IPS-NIHi11 (cell line): Measurements from ENCODE around the gene PPP1R3C.

Experiments
- DNase-seq: peaks from one replicate; pipeline ENCODE4 v3.0.0; 2012; ENCODE audit warnings: mixed read lengths, low spot score

The PPP1R3C gene

GRCh38 chr10:91629715-91630549, 2.9 kb downstream of the PPP1R3C start:
- no peak for DNase-seq

- no peak for DNase-seq
Observed at GRCh38 chr10:91628383-91628782, 4.5 kb downstream of the PPP1R3C start.

DNA sequence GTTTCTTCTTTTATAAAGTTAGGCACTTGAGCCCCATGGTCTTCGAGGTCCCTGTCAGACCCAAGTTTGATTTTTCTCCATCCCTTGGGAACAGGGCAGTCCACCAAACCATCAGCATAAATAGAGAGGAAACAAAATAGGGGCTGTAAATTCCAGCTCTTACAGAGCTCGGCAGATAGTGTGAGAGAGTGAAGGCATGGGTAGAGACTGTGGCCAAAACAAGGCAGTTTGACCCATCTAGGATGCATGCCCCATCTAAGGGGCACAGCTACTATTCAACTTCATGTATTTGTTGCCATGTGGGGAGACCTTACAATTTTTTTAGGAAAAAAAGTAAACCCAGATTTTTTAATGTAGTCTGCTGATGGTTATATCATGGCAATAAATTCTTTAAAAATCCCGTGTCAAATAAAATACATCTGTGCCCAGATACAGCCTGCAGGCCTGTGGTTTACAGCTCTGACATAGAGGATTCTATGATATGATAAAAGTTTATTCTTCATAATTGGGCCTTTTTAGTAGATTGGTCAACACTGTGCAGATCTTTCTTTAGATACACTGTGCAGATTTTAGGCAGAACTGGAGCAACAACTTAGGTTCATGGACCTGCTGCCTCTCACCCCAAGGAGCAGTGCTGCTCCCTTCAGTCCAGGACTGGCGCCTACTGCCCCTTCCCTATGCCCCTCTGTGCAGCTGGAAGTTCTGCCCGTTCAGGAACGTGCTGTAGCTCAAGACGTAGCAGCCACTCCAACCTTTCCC, 5.3 kb downstream of the PPP1R3C start:
- no peak for DNase-seq

- DNase-seq: no peak
Observed at GRCh38 chr10:91626936-91627335, 5.9 kb downstream of the PPP1R3C start.

DNA sequence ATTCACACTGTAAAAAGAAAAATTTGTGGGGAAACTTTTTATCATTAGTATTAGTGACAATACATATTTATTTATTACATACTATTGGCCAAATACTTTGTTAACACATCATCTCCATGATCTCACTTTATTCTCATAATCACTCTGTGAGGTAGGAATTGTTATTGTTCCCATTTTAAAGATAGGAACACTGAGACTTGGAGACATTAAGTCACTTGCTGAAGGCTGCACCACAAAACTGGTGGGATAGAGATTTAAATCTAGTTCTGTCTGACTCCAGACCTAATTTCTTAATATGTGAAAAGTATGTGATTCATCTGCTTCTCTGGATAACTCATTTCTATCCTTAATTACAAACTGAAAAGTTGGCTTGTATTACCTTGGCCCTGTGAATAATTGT, 8.2 kb downstream of the PPP1R3C start:
- DNase-seq: no peak

DNA sequence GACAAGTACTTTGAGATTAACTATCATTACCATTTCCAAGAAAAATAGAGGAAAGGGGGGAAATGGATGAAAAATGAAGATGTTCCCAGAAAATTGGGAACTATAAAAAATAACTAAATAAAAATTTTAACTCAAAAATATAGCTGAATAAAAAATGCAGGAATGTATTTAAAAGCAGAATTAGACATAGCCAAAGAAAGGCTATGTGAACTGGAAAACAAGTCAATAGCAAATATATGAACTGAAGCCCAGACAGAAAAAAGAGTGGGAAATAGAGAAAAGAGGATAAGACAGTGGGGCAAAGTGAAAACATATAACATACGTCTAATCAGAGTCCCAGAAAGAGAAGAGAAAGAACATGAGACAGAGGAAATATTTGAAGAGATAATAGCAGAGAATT, 10.3 kb downstream of the PPP1R3C start:
- DNase-seq: no peak

DNA sequence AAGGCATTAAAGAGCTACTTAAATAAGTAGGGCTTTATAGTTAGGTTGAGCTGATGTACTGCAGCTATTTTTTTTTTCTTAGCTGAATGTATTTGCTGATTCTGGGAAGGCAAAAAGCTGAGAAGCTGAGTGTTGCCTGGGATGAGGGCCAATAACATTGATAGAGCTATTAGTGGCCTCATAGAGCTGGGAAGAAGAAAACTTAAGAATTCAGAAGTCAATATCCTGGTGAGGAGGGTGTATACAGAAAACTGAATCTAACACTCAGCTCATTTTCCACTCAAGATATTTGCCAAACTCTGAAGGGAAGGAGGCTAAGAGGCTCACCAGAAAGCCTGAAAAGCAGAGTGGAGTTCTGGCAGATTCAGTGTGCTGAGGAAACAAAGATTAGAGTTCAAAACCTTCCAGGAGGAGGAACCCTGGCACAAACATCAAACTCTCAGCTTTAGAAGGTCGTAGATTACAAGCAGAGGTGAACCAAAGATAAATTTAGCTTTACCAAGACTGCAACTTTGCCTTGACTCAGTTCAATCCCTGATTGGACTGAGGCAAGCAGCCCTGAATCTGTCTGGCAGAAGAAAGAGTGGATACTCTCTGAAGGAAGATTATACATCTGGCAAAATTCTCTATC, 11.3 kb downstream of the PPP1R3C start:
- DNase-seq: no peak

GRCh38 chr10:91617072-91617609, 15.7 kb downstream of the PPP1R3C start:
- DNase-seq: no peak

- no peak for DNase-seq
Observed at GRCh38 chr10:91616137-91616536, 16.7 kb downstream of the PPP1R3C start.

DNA sequence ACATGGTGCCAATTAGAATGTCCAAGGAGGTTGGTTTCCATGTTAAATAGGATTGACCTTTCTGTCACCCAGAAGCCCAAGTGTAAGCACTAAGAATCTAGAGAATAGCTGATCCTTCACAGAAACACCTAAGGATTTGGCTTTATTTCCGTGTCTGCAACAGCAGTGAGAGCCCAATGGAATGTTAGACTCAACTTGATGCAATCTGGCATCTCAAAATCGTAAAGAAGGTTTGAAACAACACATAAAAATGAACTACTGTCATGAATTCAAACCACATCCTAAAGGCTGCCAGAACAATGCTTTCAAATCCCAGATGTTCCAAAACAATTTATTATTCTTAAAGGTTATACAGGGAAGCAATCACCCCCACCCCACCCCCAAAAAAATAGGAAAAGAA, 18.6 kb downstream of the PPP1R3C start:
- DNase-seq: no peak

DNA sequence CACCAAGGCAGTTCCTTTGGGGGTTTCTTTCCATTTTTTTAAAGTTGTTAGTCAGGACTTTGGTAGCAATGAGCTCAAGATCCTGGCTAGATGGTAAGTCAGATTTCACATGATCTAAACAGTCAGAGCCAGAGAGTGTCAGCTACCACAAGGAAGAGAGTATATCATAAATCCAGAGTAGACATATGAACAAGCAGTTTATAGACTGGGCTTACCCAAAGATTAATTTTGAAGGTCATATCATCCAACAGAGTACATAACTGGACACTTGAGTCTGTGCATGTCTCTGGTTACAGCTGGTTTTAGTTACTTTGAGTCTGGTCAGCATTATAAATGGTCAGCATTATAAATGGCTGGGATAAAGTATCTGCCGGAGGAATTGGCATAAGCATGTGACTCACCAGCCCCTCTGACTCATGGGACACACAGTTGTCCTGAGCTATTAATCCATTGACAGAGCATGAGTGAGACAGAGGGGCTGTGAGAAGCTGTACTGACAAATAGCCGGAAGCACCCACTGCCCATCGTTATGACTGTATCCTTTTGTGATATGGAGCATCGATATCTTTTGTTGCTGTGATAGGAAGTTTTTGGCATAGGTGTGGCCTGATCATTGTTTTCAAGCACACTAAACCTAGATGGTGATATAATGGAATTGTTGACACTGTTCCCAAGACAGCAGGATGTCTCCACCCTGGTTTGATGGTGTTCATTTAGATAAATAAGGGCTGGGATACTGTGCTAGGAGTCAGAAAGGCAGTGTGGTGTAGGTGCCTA, 19.3 kb downstream of the PPP1R3C start:
- no peak for DNase-seq

GRCh38 chr10:91610919-91611318, 22.0 kb downstream of the PPP1R3C start:
- no peak for DNase-seq

DNA sequence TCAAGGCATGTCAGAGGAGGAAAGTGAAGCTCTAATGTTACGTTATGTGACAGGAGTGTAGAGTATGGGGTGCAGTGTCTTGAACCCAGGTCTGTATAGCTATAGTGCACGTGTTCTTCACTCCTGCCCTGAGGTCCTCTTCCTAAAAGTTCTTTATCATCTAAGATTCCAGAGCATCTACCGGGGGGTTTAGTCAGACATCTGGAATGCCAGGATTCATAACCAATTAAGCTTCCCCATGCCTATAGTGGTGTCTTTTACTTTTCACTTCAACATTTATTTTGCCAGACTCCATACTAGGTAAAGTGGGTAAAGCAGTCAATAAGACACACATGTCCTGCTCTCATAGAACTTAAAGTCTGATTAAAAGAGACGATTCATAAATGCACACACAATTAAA, 22.4 kb downstream of the PPP1R3C start:
- no peak for DNase-seq

GRCh38 chr10:91607646-91608403, 25.0 kb downstream of the PPP1R3C start:
- no peak for DNase-seq

- no peak for DNase-seq
Observed at GRCh38 chr10:91605968-91606367, 26.9 kb downstream of the PPP1R3C start.

DNA sequence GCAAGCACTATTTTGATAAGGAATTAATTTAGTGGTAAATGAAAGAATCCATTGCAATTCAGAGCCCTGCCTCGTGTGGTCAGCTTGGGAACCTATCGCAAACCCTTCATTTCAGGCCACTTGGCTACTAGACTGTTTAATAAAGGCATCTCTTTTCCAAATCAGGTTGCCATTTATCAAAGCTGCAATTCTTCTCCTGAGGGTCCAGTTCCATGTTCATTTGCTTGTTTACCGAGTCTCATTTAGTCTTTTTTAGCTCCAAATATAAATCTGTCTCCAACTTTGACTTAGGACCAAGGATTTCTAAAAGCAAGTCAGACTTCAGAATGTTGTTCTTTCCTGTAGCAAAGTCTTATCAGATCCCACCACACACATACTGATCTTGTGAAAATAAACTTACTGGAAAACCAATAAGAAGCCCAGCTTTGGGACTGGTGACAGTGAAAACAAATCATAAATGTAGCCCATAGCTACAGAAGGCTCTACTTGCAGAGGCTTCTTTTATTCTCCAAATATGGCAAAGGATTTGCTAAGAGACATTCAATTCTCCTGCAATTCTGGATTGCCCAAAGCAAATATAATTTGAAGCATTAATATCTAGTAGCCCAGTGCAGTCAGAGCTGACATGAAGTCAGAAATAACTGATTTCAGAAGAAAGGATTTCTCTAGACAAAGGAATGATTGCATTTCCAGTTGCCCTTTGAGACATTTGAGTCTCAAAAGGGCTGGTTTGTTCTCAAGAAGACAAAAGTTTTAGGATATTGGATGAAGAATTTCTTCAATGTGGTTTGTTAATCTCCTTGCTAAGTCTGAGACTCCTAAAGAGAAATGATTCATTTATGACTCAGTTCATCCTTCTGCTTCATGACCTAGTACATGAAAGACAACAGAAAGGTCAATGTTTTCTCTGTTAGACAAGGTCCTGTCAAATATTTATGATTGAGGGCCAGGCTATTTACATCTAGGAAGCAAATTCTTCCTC, 28.0 kb downstream of the PPP1R3C start:
- no peak for DNase-seq

DNA sequence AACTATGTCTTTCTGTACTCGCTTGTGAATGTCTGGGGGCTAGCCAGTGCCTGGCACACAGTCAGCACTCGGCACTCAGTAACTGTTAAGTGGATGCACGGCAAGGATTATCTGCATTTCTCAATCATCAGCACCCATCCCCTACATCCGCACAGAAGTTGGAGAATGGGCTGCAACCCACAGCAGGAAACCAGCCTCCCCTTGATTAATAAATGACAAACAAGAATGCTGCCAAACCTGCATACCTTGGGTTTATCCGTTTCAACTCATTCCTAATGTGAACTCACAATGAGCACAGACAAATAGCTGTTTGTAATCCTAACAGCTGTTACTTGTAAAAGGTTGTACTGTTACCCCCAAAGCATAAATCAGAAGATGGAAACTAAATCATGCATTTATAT, 28.9 kb downstream of the PPP1R3C start:
- peak; percentile 38 for DNase-seq

- no peak for DNase-seq
Observed at GRCh38 chr10:91602868-91603568, 29.9 kb downstream of the PPP1R3C start.

- DNase-seq: no peak
Observed at GRCh38 chr10:91602449-91602848, 30.4 kb downstream of the PPP1R3C start.
